GM12878 (cell line): ENCODE results near the gene CCDC178. TPM values are rescaled to one million over a fixed set of nuclear protein-coding genes. Genes with fewer than 3 reads are reported as not detected.

Experiments
- ATAC-seq: fragments of 200-7000 bp; cut with Tn5 transposase; 3 replicates; pipeline ENCODE4 v1.9.1; 2020; ENCODE audit warnings: mild to moderate bottlenecking, moderate library complexity
- BruUV-seq: library from RNA; stranded (reverse); fragments of 400-500 nt; replicated peaks from 2 replicates; lab custom pipeline; 2021; lab: Mats Ljungman, UMichigan
- CTCF ChIA-PET: fragments of 300-600 bp; sonication (Branson Sonifier 250); formaldehyde crosslinking; extraction: SDS; loops from one replicate; lab custom pipeline; 2021; ENCODE audit warnings: inconsistent platforms; lab: Yijun Ruan, JAX
- POLR2A ChIA-PET: fragments of 350-600 bp; formaldehyde crosslinking; extraction: SDS; loops from one replicate; lab custom pipeline; 2021; ENCODE audit warnings: inconsistent platforms; lab: Charles Lee
- RAD21 ChIA-PET: fragments of 300-600 bp; sonication (Branson Sonifier 250); formaldehyde crosslinking; loops from one replicate; lab custom pipeline; 2023; ENCODE audit warnings: antibody characterized with exemption; ENCODE audit not compliant: unreplicated experiment; lab: Charles Lee
- SMC1A ChIA-PET: fragments of 300-600 bp; sonication (Branson Sonifier 250); formaldehyde crosslinking; loops from one replicate; lab custom pipeline; 2023; ENCODE audit not compliant: unreplicated experiment, uncharacterized antibody; lab: Charles Lee
- DNase-seq: peaks from one replicate; pipeline ENCODE4 v3.0.0-alpha.2; 2011; ENCODE audit warnings: low read depth, low spot score
- FAIRE-seq: peaks from 3 replicates; lab custom pipeline; 2011; peaks lifted over from hg19 to GRCh38; lab: Jason Lieb, UNC
- H2AFZ ChIP-seq: 2 replicates; pipeline ENCODE4 v1.6.0; 2011; ENCODE audit warnings: low read depth, low read length, control low read depth; ENCODE audit not compliant: control insufficient read depth
- H3K27ac ChIP-seq: 2 replicates; pipeline ENCODE4 v1.5.1; 2011; ENCODE audit warnings: control low read depth; ENCODE audit not compliant: control insufficient read depth, insufficient read depth
- H3K27me3 ChIP-seq, 2 experiments: replicated peaks in 1 of 2; 2 replicates each; pipeline versions ENCODE4 v1.6.0 to v1.6.1; 2011; ENCODE audit warnings: low read length in 1 of 2; ENCODE audit not compliant: control insufficient read depth in 2 of 2, insufficient read depth in 2 of 2
- H3K36me3 ChIP-seq, 2 experiments: 2 replicates each; pipeline ENCODE4 v1.5.1; 2011; ENCODE audit warnings: low read length in 1 of 2; ENCODE audit not compliant: control insufficient read depth in 2 of 2, insufficient read depth in 2 of 2
- H3K4me1 ChIP-seq: 2 replicates; pipeline ENCODE4 v1.6.1; 2011; ENCODE audit warnings: mild to moderate bottlenecking, low read length, moderate library complexity, mixed read lengths; ENCODE audit not compliant: control insufficient read depth, insufficient read depth
- H3K4me2 ChIP-seq: 2 replicates; pipeline ENCODE4 v1.6.0; 2011; ENCODE audit warnings: control low read depth; ENCODE audit not compliant: control insufficient read depth, insufficient read depth
- H3K4me3 ChIP-seq: fragments of 200-600 bp; sonication (generic); 2 replicates; pipeline ENCODE4 v1.5.1; 2016
- H3K79me2 ChIP-seq: 2 replicates; pipeline ENCODE4 v1.6.0; 2011; ENCODE audit warnings: low read length; ENCODE audit not compliant: control insufficient read depth, insufficient read depth
- H3K9ac ChIP-seq: 2 replicates; pipeline ENCODE4 v1.8.0; 2011; ENCODE audit warnings: low read length, control low read depth, mixed read lengths; ENCODE audit not compliant: control insufficient read depth, insufficient read depth
- H3K9me3 ChIP-seq: replicated peaks from 3 replicates; pipeline ENCODE4 v1.5.1; 2011; ENCODE audit warnings: mild to moderate bottlenecking, low read length; ENCODE audit not compliant: control insufficient read depth, insufficient read depth
- H4K20me1 ChIP-seq: 2 replicates; pipeline ENCODE4 v1.6.0; 2011; ENCODE audit not compliant: control insufficient read depth, insufficient read depth
- CBX5 ChIP-seq: sonication (generic); IDR thresholded peaks from 2 replicates; pipeline ENCODE4 v1.6.1; 2016; ENCODE audit warnings: low read depth, moderate library complexity, mild to moderate bottlenecking, inconsistent platforms
- CTCF ChIP-seq, 3 experiments: IDR thresholded peaks in 2 of 3; conservative IDR thresholded peaks in 1 of 3; 2 replicates each; pipeline ENCODE4 v1.5.1; 2011; ENCODE audit warnings: low read depth in 3 of 3, low read length in 3 of 3, mild to moderate bottlenecking in 3 of 3, control low read depth in 2 of 3, moderate library complexity in 2 of 3, inconsistent platforms in 1 of 3, mixed read lengths in 1 of 3; ENCODE audit not compliant: control insufficient read depth in 2 of 3, insufficient read depth in 1 of 3; ENCODE audit errors: extremely low read depth in 1 of 3
- E2F8 ChIP-seq: fragments of 450-650 bp; IDR thresholded peaks from 2 replicates; pipeline ENCODE4 v1.6.1; 2018; ENCODE audit warnings: mild to moderate bottlenecking, low read depth, moderate library complexity; ENCODE audit not compliant: partially characterized antibody
- ELK1 ChIP-seq: IDR thresholded peaks from 2 replicates; pipeline ENCODE4 v1.6.1; 2012; ENCODE audit warnings: low read depth, low read length, improper control_type of control experiment
- EZH2 ChIP-seq: IDR thresholded peaks from 2 replicates; pipeline ENCODE4 v1.6.1; 2012; ENCODE audit warnings: low read depth, mild to moderate bottlenecking, control low read depth, inconsistent platforms, low read length, borderline replicate concordance; ENCODE audit not compliant: control insufficient read depth
- IKZF1 ChIP-seq: fragments of 450-650 bp; conservative IDR thresholded peaks from 2 replicates; pipeline ENCODE4 v1.6.1; 2017; ENCODE audit warnings: antibody characterized with exemption, mild to moderate bottlenecking
- KDM1A ChIP-seq: fragments of 200-600 bp; sonication (generic); IDR thresholded peaks from 2 replicates; pipeline ENCODE4 v1.6.1; 2016; ENCODE audit warnings: borderline replicate concordance
- MXI1 ChIP-seq: fragments of 150-350 bp; IDR thresholded peaks from 2 replicates; pipeline ENCODE4 v1.6.1; 2011; ENCODE audit warnings: low read depth, mild to moderate bottlenecking, inconsistent platforms, low read length, improper control_type of control experiment
- PAX8 ChIP-seq: fragments of 450-650 bp; IDR thresholded peaks from 2 replicates; pipeline ENCODE4 v1.6.1; 2017; ENCODE audit warnings: mild to moderate bottlenecking, moderate library complexity
- RELA ChIP-seq: fragments of 450-650 bp; IDR thresholded peaks from 2 replicates; pipeline ENCODE4 v1.8.0; 2014; ENCODE audit warnings: borderline replicate concordance; ENCODE audit not compliant: partially characterized antibody
- SREBF2 ChIP-seq: IDR thresholded peaks from 2 replicates; pipeline ENCODE4 v1.6.1; 2012; ENCODE audit warnings: mild to moderate bottlenecking, low read length
- WGBS: methylation state at CpG from one replicate; pipeline ENCODE4 v1.1.6; 2016; ENCODE audit warnings: low lambda C conversion rate; ENCODE audit not compliant: insufficient replicate concordance, insufficient coverage; ENCODE audit errors: missing lambda C conversion rate; 5-methylcytosine and 5-hydroxymethylcytosine counted together
- in situ Hi-C: fragments of 300-500 bp; cut with MboI; formaldehyde crosslinking; loops from 9 replicates; pipeline ENCODE4 v1.14.3; 2018; ENCODE audit warnings: mixed read lengths
- intact Hi-C: fragments of 100-400 bp; cut with micrococcal nuclease; formaldehyde crosslinking; loops from one replicate; pipeline ENCODE4 v1.14.2; 2022; ENCODE audit not compliant: unreplicated experiment
- polyA plus RNA-seq, 11 experiments: library from polyadenylated mRNA; depleted of rRNA in 4 of 11; unstranded in 6 of 11; stranded (reverse) in 5 of 11; fragments of >200 nt; fragmentation: Nextera tagmentation in 4 of 11; fragmentation: Illumina TruSeq in 1 of 11; extraction: Ambion mirVana in 4 of 11; extraction: Trizol in 1 of 11; gene quantifications; 1 replicate in 1 of 11; 2 replicates in 10 of 11; pipeline versions ENCODE4 v1.2.1 to v1.2.3, GENCODE V29; 2011 to 2016; ENCODE audit warnings: inconsistent platforms in 2 of 11, missing spikeins in 2 of 11, low read depth in 1 of 11
- total RNA-seq, 4 experiments: library from RNA; depleted of rRNA in 3 of 4; stranded (reverse); fragments of >200 nt in 3 of 4; fragmentation: Illumina TruSeq in 1 of 4; extraction: Trizol in 1 of 4; gene quantifications; 2 replicates each; pipeline versions ENCODE4 v1.2.1 to v1.2.3, GENCODE V29; 2013 to 2021

CCDC178 gene
- total and polyA plus RNA-seq, 10 of the 15 experiments (the other 5 are each of a cell fraction or from before 2014, with no cell fraction given) = 0.04 TPM; not detected in 9

GRCh38 chr18:32980896-32981295 lies 459.6 kb downstream of the CCDC178 start:
- Histone ChIP-seq H3K27me3 (no peaks in the 10 kb centered on the region), H3K9me3 (no peaks in the 10 kb centered on the region), H3K4me2 (no peak overlapping the region), H4K20me1 (no peaks in the 10 kb centered on the region), H3K9ac (no peak overlapping the region), H3K36me3 (no peaks in the 10 kb centered on the region), H3K27ac (no peak overlapping the region), H2AFZ (no peak overlapping the region), H3K79me2 (no peaks in the 10 kb centered on the region), H3K4me3 (no peak overlapping the region), H3K4me1 (no peaks in the 10 kb centered on the region)
- no peak for ATAC-seq
- no TSS peak for BruUV-seq
- in situ Hi-C loops (no loop called here), intact Hi-C loops (no loop called here)
- no peak for FAIRE-seq
- SMC1A ChIA-PET = no interaction called here
- POLR2A ChIA-PET = no interaction called here
- TF ChIP-seq IKZF1 (no peak), EZH2 (no peak), E2F8 (no peak), MXI1 (no peak)
- WGBS = 17% methylated on average over 2 of the region's 2 CpGs
- CTCF ChIA-PET = no interaction called here
- RAD21 ChIA-PET = no interaction called here
- DNase-seq = no peak

- H2AFZ ChIP-seq = no peak overlapping the region
- no peaks in the 10 kb centered on the region for H3K4me1 ChIP-seq
- H3K9me3 ChIP-seq = no peaks in the 10 kb centered on the region
- ChIA-PET POLR2A (no interaction called here), CTCF (no interaction called here), SMC1A (interaction anchor here (0.6 to 1.5 kb wide), 2 partner anchors 8 to 192 kb away, joined by 3 read pairs; no protein-coding TSS in a partner anchor), RAD21 (no interaction called here)
- H3K27ac ChIP-seq = no peak overlapping the region
- no peaks in the 10 kb centered on the region for H3K36me3 ChIP-seq
- ATAC-seq (no peak), DNase-seq (no peak), FAIRE-seq (no peak)
- BruUV-seq = no TSS peak
- no peaks in the 10 kb centered on the region for H3K27me3 ChIP-seq
- in situ Hi-C loops = no loop called here
- no peaks in the 10 kb centered on the region for H4K20me1 ChIP-seq
- no peak overlapping the region for H3K9ac ChIP-seq
- H3K79me2 ChIP-seq = no peaks in the 10 kb centered on the region
- no peak overlapping the region for H3K4me3 ChIP-seq
- intact Hi-C loops = no loop called here
- H3K4me2 ChIP-seq = no peak overlapping the region
- TF ChIP-seq ELK1 = no peak
- TF ChIP-seq SREBF2 = no peak
- TF ChIP-seq CTCF (IDR thresholded peaks at IDR 0.05 in 2 of 3, conservative IDR thresholded peaks at IDR 0.05 in 1 of 3; ENCODE audit: control insufficient read depth in 2 of 3, extremely low read depth in 1 of 3, insufficient read depth in 1 of 3, low read depth in 3 of 3, low read length in 3 of 3) = no peak
- TF ChIP-seq CBX5 = no peak
- no peak for TF ChIP-seq KDM1A
- TF ChIP-seq RELA = no peak
- no peak for TF ChIP-seq PAX8
Measured at GRCh38 chr18:32975501-32975900, 465.0 kb downstream of the CCDC178 start.
